Keratinocyte (primary cell): ENCODE results near the gene CENATAC.

ENCODE experiments used
- CTCF ChIP-seq, 3 experiments: IDR thresholded peaks in 1 of 3; conservative IDR thresholded peaks in 1 of 3; optimal IDR thresholded peaks in 1 of 3; 2 replicates in 2 of 3; 3 replicates in 1 of 3; pipeline versions ENCODE3 to v1.5.1; 2011; ENCODE audit warnings: low read length in 3 of 3, mild to moderate bottlenecking in 3 of 3, moderate library complexity in 2 of 3, control low read depth in 1 of 3, inconsistent platforms in 1 of 3; ENCODE audit not compliant: insufficient read depth in 2 of 3; ENCODE audit errors: extremely low read depth in 1 of 3
- EZH2 ChIP-seq: IDR thresholded peaks from one replicate; pipeline ENCODE4 v1.6.1; 2012; ENCODE audit warnings: inconsistent platforms, mild to moderate bottlenecking, low read length, moderate library complexity

- TF ChIP-seq CTCF (optimal IDR thresholded peaks at IDR 0.05 in 1 of 3, IDR thresholded peaks at IDR 0.05 in 1 of 3, conservative IDR thresholded peaks at IDR 0.05 in 1 of 3; ENCODE audit: extremely low read depth in 1 of 3, insufficient read depth in 2 of 3, low read length in 3 of 3) (no peak), EZH2 (no peak)
These were observed 27.6 kb downstream of the CENATAC start for GRCh38 chr11:119025541-119025940.
